Amniotic stem cell (primary cell): ENCODE data around the gene DNMT3A.
"Not testable (repeated sequence)": the region's sequence is repeated elsewhere in the genome, so short reads cannot be mapped to it uniquely, and the experiment has no call there.

ENCODE experiments used
- DNase-seq: peaks from one replicate; lab custom pipeline; 2025; lab: John Stamatoyannopoulos, UW

Gene DNMT3A

DNA sequence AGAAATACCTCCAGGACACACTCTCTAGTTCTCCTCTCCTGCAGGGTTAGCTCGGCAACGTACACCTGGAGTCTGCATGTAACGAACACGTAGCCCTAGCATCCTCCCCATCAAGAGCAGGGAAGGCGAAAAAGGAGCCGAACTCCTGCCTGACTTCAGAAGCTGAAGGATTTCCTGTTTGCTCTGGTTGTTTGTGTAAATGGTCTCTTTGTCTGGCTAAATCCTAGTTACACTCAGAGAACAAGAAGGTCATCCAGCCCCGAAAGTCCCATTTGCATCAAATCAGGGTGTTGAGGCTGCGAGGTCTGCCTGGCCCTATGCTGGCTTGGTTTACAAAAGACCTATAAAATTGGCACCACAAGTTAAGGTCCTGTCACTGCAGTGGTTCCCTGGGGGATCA, 107.0 kb downstream of the DNMT3A start:
- no peak for DNase-seq

DNA sequence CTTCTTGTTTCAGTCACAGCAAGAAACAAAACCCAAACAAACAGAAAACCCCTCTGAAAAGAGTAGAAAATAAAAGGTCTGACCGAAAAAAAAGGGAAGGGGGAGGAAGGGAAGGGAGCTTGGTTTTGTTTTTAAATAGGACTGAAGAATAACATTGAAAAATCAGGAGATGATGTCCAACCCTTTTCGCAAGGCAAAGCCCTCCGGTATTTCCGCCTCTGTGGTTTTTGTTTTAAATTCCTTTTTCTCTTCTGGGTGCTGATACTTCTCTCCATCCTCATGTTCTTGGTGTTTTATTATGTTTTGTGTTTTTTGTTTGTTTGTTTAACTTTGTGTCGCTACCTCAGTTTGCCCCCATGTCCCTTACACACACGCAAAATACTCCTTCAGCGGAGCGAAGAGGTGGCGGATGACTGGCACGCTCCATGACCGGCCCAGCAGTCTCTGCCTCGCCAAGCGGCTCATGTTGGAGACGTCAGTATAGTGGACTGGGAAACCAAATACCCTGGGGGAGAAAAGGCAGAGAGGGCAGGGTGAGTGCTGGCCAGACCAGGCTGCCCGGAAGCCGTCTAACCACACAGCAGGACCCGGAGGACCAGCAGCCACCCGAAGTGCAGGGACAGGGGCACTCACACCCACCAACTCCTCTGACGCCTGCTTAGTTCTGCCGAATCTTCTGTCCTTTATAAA, 107.7 kb downstream of the DNMT3A start:
- no peak for DNase-seq

DNA sequence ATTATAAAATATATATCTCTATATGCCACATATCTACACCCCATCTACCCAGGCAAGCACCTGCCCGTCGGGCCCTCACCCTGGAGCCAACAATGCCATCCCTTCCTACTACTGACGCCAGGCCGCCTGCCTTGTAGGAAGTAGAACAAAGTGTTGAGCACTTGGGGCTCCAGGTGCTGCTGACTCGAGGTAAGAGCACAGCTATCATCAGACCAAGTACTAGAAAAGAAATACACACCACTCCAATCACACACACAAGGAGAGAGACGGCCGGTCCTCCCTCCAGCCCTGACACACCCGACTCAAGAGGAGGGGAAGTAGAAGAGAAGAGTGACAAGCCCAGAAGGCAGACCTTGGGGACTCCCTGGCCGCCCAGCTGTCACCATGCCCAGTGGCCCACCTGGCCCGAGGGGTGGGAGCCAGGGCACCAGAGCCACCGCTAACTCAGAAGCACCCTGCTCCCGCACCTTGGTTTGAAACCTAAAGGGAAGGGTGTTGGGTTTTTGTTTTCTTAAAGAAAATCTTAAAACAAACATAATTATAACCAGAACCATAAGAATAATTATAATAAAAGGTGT, 109.4 kb downstream of the DNMT3A start:
- DNase-seq, result no peak

DNA sequence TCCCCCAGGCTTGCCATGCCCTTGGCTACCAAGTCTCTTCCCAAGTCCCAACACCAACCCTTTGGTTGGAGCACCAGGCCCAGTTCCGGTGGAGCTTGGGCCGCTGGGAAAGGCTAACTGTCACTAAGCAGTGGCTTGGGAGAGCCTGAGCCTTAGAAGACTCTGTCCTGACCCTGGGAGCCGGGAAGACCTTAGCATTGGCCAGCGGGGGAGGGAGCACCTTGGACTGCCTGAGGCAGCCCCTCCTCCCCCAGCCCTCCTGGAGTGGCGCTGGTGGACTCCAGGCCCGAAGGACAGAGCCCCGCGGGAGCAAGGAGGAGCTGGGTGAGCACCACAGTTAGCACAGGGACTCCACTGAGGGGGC, 110.8 kb downstream of the DNMT3A start:
- no peak for DNase-seq

DNA sequence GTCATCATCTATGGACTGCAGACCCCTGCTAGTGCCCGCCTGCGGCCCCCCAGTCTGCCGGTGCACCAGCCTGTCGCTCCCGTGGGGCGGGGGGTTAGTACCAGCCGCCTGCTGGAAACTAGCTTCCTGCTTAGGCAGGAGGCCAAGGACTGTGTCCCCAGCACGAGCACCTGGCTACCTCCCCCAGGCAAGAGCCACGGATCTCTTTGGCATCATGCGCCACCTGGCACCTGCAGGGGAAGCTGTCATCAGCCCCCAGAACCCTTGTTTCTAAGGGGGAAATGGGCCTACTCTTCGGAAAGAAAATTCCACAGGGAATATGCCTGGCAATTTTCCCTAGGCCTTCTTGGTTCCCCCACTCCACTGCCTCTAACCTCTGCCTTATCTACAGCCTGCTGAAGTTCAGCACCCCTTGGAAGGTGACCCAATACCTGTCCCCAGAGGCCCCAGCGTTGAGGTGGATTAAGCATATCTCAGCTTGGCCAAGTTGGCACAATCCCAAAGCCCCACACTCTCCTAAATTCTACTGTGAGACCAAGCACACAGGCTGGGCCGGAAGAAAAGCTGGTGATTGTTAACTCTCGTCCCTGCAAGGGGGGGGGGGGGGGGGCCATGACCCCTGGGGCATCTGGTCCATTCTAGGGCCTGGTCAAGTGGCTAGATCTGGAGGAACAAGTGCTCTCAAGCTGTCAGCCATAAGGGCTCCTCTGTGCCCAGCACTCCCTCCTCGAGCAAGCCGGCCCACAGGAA, 111.4 kb downstream of the DNMT3A start:
- no peak for DNase-seq

DNA sequence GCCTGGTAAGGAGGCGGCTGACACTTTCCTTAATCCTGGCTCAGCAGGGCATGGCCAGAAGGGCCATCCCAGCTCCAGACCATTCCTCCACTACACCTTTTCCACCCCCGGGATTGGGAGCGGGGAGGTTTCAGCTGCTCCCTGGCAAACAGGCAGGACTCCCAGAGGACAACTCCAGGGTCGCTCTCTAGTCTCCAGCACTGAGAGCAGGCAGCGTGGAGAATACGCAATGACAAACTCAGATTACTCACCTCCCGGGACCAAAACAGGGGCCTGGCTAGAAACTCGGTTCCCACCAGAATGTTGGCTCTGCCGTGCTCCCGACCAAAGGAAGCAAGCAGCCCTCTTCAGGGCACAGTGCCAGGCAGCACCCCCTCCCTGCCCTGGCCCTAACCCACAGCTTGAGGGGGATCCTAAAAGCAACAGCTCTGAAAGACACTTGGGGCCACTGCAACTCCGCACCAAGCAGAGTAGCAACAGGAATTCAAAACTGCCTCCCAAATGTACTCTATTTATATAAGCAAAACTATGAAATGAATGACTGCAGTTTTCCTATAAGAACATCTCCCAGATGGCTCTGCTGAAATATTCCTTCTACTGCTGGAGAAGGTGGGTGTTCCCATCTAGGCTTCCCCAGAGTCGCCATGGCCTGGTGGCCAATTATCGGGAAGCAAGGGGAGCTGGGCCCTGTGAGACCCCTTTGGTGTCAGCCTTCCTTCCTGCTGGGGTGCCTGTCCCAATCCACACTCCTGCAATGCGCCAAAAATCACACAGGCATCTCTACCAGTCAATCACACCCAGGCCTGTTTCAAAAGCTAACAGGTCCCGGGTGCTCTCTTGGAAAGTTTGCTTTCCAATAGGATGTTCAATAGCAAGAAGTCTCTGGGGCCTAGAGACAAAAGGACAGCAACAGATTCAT, 112.2 kb downstream of the DNMT3A start:
- no peak for DNase-seq

DNA sequence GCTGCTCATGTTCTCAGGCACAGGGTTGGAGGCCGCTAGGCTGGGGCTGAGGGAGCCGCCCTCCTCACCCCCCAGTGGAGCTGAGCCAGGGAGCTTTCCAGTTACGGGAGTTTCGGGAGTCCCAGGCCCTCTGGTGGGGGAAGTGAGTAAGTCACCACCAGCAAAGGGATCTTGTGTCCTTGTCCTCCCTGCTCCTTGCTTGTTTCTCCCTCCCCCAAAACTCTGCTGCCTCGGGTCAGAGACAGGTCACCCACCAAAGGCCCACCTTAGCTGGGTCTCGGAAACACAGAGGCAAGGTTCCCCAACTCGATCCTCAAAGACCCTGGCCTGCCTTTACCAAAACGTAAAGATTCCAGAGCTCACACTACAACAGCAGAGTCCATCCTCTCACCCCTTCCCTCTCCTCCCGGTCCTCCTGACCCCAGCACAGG, 112.9 kb downstream of the DNMT3A start:
- peak; percentile 69 for DNase-seq

DNA sequence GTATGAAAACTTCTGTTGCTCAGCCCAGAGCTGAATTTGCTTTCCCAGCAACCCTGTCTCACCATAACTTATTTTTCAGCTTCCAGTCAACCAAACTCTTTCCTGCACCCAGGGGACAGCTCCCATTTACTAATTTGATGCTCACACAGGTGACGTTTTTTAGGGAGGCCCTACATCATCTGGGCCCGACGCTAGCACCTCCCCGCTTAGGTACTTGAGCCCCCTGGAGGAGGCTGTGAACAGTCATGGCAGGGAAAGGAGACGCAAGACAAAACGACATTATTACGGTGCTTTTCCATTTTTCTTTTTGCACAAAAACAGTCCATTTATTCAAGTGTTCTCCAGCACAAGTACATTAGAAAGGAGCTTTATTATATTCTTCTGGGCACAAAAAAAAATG, 114.1 kb downstream of the DNMT3A start:
- DNase-seq, result no peak

DNA sequence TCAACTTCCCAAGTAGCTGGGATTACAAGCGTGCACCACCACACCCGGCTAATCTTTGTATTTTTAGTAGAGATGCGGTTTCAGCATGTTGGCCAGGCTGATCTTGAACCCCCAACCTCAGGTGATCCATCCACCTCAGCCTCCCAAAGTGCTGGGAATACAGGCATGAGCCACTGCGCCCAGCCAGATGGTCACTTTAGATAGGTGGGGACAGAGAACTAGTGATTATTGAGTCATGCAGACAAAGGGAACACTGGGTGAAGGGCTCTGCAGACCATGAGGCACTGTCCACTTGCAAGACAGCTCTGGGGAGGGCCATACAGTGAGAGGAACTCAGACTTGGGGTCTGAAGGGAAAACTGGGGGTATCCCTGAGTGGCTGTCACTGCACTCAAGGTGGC, 114.9 kb downstream of the DNMT3A start:
- DNase-seq, result no peak

DNA sequence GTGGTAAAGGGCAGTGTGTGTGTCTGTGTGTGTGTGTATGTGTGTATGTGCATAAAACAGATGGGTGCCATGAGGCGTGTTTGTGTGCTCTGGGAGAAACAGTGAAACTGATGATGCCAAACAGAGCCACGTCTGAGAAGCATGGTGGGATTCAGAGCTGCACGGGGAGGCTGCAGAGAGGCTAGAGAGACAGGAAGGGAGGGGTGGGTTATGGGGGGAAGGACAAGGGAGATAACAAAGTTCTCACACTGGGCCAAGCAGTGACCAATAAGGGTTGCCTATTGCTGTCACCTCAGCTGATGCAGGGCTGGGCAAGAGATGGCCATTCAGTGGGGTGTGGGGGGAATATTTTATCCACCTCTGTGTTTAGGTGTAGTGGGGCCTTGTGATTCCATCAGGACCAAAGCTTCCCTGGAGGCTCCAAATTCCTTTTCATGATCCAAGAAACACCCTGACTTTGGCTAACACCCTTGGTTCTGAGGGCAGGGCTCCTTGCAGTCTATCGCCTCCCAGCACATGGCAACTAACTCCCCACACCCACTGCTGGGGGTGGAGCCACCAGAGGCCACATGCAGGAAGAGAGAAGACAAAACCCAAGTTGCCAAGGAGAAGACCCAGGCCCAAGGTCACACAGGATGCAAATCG, 119.1 kb downstream of the DNMT3A start:
- no peak for DNase-seq

DNA sequence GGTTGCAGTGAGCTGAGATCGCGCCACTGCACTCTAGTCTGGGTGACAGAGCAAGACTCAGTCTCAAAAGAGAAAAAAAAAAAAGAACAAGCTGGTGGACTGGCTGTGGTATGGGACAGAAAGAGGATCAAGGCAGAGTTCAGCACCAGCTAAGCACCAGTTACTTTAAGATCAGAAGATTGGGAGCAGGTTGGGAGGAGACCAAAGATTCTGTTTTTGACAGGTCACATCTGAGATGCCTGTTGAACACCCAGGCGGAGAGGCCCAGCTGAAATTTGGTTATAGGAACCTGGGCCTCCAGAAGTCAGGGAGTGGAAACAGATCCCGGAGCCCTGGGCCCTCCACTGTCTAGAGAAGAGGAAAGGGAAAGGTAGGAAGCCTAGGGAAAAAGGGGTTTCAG, 120.1 kb downstream of the DNMT3A start:
- no peak for DNase-seq

DNA sequence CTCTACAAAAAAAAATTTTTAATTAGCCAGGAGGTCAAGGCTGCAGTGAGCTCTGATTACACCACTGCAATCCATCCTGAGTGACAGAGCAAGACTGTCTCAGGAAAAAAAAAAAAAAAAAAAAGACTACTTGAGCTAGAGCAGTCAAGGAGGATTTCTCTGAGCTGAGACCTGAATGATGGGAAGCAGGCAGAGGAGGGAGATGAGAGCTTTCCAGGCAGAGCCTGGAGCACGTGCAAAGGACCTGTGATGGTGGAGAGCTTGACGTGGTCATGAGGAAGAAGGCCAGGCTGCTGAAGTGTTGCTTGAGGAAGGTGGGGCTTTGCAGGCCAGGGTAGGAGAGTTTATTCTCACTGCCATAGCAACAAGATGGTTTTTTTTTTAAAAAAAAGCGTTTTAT, 121.4 kb downstream of the DNMT3A start:
- no peak for DNase-seq

DNA sequence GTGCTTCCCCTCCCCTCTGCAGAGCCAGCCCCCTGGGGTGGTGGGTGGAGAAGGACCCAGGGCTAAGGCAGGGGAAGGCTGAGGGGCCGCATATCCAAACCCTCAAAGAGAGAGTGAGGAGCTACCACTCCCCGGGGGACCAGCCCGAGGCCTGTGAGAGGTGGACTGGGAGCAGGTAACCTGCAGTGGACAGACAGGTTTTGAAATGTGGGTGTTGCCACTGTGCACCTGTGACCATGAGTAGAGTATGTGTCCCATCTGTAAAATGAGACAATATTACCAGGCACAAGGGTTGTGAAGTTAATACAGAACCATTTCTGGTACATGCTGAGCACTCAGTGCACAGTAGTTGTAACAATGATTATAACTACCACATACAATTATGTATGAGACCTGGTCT, 122.1 kb downstream of the DNMT3A start:
- DNase-seq, result no peak

DNA sequence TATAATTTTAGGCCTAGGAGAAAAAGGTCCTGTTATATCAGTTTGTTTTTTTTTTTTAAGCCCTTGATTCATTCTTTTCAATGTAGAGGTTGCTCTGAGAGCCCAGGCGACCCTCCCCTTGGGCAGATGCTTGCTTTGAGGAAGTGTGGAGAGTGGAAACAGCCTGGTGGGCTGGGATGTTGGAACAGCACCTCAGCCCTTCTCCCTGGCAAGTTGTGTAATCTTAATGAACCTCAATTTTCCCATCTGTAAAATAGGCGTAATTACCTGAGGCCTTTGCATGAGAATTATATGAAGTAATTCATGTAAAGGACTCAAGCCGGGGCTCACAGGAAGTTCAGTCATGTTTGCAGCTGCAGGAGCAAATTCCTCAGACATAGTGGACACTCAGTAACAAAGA, 123.6 kb downstream of the DNMT3A start:
- no peak for DNase-seq

DNA sequence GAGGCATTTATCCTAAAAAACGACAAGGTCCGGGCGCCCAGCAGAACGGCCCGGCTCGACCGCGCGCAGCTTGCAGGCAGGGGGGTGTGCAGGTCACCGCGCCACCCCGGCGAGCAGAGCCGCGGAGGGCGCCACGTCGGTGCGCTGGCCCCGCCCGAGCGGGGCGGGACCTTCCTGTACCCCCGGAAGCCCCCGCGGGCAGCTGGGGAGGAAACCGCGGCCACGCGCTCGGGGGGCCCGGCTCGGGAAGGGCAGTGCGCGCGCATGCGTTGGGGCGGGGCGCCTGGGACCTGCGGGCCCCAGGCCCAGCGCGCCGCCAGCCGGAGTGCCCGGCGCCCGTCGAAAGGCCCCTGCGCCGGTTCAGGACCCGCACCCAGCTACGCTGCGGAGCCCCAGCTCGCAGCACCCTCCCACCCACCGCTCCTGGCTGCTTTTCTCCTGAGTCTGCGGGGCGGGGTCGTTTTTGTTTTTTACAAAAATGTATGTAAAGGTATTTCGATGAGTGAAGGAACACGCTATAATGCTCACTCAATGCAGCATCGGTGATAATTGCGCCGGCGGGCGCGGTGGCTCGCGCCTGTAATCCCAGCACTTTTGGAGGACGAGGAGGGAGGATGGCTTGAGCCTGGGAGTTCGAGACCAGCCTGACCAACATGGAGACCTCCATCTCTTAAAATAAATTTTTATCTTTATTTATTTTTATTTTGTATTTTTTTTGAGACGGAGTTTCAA, 125.6 kb downstream of the DNMT3A start:
- DNase-seq, result no peak

DNA sequence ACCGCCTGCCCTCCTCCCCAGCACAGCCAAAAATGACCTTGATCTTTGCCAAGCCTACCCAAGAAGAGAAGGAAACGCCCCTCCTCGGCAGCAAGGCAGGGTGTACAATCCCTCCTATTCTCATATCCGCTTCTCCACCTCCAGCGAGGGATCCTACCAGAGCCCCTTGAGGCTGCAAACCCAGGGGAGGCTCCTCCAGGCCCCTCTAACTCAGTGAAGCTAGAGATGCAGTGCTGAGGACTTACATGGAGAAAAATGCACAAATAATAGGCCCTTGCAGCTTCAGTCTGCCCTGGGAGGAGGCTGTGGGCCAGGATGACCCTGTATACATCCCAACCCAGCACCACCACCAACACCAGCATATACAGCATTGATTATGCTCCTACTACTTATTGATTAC, 126.5 kb downstream of the DNMT3A start:
- no peak for DNase-seq

DNA sequence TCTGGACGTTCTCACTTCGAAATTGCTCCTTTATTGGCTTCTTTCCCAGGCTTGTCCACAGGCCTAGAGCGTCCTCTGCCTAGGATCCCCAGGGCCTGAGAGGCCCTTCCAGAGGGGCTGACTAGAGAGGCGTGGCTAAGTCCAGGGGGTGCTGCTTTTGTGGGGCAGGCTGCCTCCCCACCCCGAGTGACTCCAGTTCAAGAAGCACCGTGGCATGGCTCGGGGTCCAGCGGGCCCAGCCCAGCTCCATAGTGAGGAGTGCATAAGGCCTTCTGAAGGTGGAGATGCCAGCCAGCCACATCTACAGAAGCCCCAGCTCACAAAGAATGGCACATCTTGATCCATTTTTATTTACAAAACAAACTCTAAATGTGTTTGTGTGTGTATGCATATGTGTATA, 128.5 kb downstream of the DNMT3A start:
- no peak for DNase-seq

DNA sequence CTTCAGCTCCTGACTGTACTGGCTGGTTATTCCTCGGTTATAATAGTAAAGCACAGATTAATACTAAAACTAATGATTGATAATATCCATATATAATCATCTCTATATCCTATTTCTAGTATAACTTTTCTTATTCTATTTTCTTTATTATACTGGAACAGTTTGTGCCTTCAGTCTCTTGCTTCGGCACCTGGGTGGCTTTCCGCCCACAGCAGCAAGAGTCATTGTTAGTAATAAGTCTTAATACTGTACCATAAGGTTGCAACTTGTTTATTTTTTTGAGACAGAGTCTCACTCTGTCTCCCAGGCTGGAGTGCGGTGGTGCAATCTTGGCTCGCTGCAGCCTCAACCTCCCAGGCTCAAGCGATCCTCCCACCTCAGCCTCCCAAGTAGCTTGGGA, 130.8 kb downstream of the DNMT3A start:
- DNase-seq, result not testable (repeated sequence)

DNA sequence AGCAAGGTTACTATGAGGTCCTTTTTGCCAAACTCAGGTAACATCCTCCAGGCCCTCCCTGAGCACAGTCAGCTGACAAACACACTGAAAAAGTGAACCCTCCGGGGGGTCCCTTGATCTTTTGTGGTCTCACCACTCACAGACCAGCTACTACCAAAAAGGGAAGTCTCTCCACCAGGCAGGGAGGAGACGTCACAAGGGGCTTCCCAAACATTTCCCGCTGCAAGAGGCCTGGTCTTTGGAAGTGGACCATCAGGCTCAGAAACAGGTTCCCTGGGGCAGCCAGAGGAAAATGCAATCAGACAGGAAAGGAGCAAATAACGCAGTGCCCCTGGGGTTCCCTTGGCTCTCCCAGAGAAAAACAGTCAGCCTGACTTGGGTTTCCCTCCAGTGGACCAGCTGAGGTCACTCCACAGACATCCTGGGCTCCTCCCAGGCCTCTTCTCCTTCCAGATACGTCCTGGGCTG, 134.6 kb downstream of the DNMT3A start:
- DNase-seq, result no peak

DNA sequence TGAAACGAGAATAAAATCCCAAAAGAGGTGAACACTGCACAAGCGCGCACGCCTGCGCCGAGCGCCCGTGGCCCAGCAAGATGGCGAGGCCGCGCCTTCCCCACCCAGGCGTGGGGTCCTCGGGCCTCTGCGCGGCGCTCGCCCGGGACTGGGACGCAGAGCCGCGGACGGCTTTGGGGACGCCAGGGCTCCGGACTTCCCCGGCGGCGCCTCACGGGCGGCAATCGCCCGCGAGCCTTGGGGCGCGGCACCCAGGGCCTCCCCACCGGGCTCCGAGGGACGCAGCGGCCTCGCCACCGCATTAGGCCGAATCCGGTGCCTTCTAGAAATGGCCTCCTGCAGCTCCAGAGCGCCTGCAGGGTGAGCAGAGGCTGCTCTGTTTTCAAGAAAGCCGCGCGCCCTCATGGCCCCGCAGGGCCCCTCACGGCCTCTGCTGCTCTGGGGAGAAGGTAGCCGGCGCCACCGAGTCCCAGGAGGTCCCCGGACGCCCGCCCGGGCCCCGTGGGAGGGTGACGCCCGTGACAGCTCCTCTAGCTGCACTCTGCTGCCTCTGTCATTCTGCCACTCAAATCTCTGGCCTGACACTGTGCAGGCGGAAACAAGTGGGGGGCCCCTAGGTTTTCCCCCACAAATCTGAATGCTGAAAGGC, 137.4 kb downstream of the DNMT3A start:
- no peak for DNase-seq

DNA sequence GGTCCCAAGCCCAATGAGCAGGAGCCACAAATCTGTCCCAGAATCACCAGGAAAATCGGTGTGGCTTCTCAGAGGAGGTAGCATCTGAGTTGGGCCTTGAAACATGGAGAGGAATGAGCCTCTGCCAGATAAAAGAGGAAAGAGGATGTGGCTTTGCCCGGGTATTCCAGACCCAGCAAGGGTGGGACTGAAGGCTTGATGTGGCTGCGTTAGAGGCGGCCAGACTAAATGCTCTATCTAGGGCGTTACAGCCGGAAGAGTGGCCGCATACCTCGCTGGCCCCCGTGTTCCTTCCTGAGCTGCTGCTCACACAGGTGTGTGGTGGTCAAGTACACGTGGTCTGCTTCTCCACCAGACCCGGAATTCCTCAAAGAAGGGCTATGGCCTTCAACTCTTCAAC, 139.4 kb downstream of the DNMT3A start:
- no peak for DNase-seq
